Right atrium auricular region (tissue), 2 donors: Measurements from ENCODE around the gene LYRM1. TPM values are rescaled to one million over a fixed set of nuclear protein-coding genes. Genes with fewer than 3 reads are reported as not detected.
"Not testable (repeated sequence)": the region's sequence is repeated elsewhere in the genome, so short reads cannot be mapped to it uniquely, and the experiment has no call there.

Experiments
- DNase-seq: peaks from one replicate; pipeline ENCODE4 v3.0.0-alpha.2; 2019; ENCODE audit warnings: low spot score
- H3K27ac ChIP-seq, 2 donors: fragments of 200-600 bp; sonication (generic); 1 replicate in 1 of 2; 2 replicates in 1 of 2; pipeline ENCODE4 v1.5.1; 2016 to 2019
- H3K27me3 ChIP-seq, 2 donors: fragments of 200-600 bp; sonication (generic); one replicate each; pipeline versions ENCODE4 v1.5.1 to v1.6.0; 2017 to 2019
- H3K36me3 ChIP-seq: fragments of 200-600 bp; sonication (generic); one replicate; pipeline ENCODE4 v1.5.1; 2016
- H3K4me1 ChIP-seq, 2 donors: fragments of 200-600 bp; sonication (generic); one replicate each; pipeline versions ENCODE4 v1.5.1 to v1.6.0; 2017 to 2019
- H3K4me3 ChIP-seq, 2 donors: fragments of 200-600 bp; sonication (generic); 1 replicate in 1 of 2; 2 replicates in 1 of 2; pipeline ENCODE4 v1.5.1; 2017 to 2019; ENCODE audit warnings: mild to moderate bottlenecking in 1 of 2, moderate library complexity in 1 of 2
- H3K9me3 ChIP-seq, 2 donors: fragments of 200-600 bp; sonication (generic); one replicate each; pipeline ENCODE4 v1.5.1; 2019
- CTCF ChIP-seq, 2 donors: fragments of 200-600 bp; sonication (generic); IDR thresholded peaks; one replicate each; pipeline ENCODE4 v1.5.1; 2019; ENCODE audit warnings: antibody characterized with exemption in 2 of 2
- total RNA-seq, 2 donors: library from RNA; depleted of rRNA; stranded (reverse); fragments of >200 nt; gene quantifications; one replicate each; pipeline ENCODE4 v1.1.0, GENCODE V29; 2016

The LYRM1 gene
- total RNA-seq, 2 donors from 2014 or later: 54.2 to 58.7 TPM

DNA sequence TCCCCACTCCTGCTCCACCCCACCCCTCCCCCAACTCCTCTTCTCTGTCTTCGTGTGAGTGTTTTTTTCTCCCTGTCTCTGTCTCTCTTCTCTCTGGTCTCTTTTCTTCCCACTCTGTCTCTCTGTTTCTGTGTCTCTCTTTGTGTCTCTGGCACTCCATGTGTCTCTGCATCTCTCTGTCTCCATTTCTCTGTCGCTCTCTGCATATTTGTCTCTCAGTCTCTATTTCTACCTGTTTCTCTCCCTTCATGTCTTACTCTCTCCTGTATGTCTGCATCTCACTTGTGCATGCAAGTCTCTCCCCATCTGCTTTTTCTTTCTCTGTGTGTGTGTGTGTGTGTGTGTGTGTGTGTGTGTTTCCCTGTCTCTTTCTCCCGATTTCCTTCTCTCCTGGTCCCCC is 68.2 kb downstream of the LYRM1 start:
- no peak for DNase-seq
- Histone ChIP-seq H3K9me3 (no peaks in the 10 kb centered on the region), H3K27me3 (no peaks in the 10 kb centered on the region), H3K4me3 (no peak overlapping the region), H3K36me3 (no peaks in the 10 kb centered on the region), H3K4me1 (no peaks in the 10 kb centered on the region), H3K27ac (no peak overlapping the region)
- no peak for TF ChIP-seq CTCF (IDR thresholded peaks at IDR 0.05)

GRCh38 chr16:20969386-20969785 is 68.8 kb downstream of the LYRM1 start:
- H3K27me3 ChIP-seq: no peaks in the 10 kb centered on the region
- no peaks in the 10 kb centered on the region for H3K36me3 ChIP-seq
- no peak overlapping the region for H3K27ac ChIP-seq
- H3K4me1 ChIP-seq: no peaks in the 10 kb centered on the region
- no peaks in the 10 kb centered on the region for H3K9me3 ChIP-seq
- no peak overlapping the region for H3K4me3 ChIP-seq
- DNase-seq: no peak
- no peak for TF ChIP-seq CTCF (IDR thresholded peaks at IDR 0.05)

DNA sequence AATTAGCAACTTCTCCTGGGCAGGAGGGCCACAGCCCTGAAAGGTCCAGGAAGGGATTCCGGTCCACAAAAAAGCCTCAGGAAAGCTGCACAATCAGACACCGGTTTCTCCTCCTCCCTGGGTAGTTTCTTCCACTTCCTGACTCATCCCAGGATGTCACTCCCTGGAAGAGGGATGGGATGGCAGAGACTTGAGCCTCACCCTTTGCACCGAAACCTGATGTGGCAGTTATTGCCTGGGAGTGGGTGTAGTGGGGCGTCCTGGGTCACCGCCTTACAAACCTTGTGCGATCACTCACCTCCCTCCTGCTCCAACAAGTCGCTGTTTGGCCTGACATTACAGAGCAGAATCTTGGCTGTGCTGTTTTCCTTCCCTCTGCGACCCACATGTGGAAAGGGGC is 70.8 kb downstream of the LYRM1 start:
- H3K27me3 ChIP-seq: no peaks in the 10 kb centered on the region
- no peak overlapping the region for H3K27ac ChIP-seq
- no peak for DNase-seq
- H3K4me1 ChIP-seq: no peaks in the 10 kb centered on the region
- no peak overlapping the region for H3K4me3 ChIP-seq
- TF ChIP-seq CTCF (IDR thresholded peaks at IDR 0.05): no peak
- no peaks in the 10 kb centered on the region for H3K9me3 ChIP-seq
- H3K36me3 ChIP-seq: no peaks in the 10 kb centered on the region

GRCh38 chr16:20973201-20973600 is 72.6 kb downstream of the LYRM1 start:
- H3K36me3 ChIP-seq, DNase-seq, H3K27me3 ChIP-seq, H3K4me3 ChIP-seq, H3K4me1 ChIP-seq, H3K27ac ChIP-seq, H3K9me3 ChIP-seq: not testable (repeated sequence)

Other genes with a start within 250 kb of the LYRM1 start
- gene ACSM1, start 203.1 kb upstream of the LYRM1 start, total RNA-seq: 1 to 10 TPM in 1 of 2 donors, under 1 TPM in 1; 0.71 to 1.5 TPM
- gene THUMPD1, start 159.0 kb upstream of the LYRM1 start, total RNA-seq: 10 to 100 TPM; 24.3 to 26.0 TPM
- gene ACSM3, start 136.8 kb upstream of the LYRM1 start, total RNA-seq: 10 to 100 TPM; 15.8 to 27.0 TPM
- gene ERI2, start 94.3 kb upstream of the LYRM1 start, total RNA-seq: 1 to 10 TPM; 4.9 to 8.0 TPM
- 1 to 10 TPM in 1 of 2 donors, under 1 TPM in 1; 0.98 to 5.2 TPM for gene REXO5, start 94.2 kb upstream of the LYRM1 start, total RNA-seq
- gene DCUN1D3, start 413 bp upstream of the LYRM1 start, total RNA-seq: 10 to 100 TPM in 1 of 2 donors, 1 to 10 TPM in 1; 10.0 to 13.4 TPM